ENCODE data around the gene UBR2.

Gene UBR2

GRCh38 chr6:42720739-42721138, 156.9 kb downstream of the UBR2 start:
- Histone ChIP-seq H2BK120ac (ENCODE audit: low read depth, low read length) (no peak overlapping the region), H3K27ac (replicated peaks; ENCODE audit: low read length) (no peak overlapping the region), H2BK5ac (ENCODE audit: low read length) (no peak overlapping the region), H2BK15ac (ENCODE audit: low read length) (no peak overlapping the region), H2BK12ac (ENCODE audit: low read length) (no peak overlapping the region), H3K79me1 (ENCODE audit: low read depth, low read length) (no peaks in the 10 kb centered on the region), H3K4ac (ENCODE audit: low read length) (no peak overlapping the region), H3K23ac (ENCODE audit: low read depth, low read length, poor library complexity) (no peak overlapping the region), H3K27me3 (ENCODE audit: control insufficient read depth in 3 of 3, insufficient read depth in 3 of 3, low read depth in 1 of 3, low read length in 3 of 3) (peaks cover 0 to 20% (median 0%) of the 10 kb centered on the region in 3 experiments), H3K14ac (ENCODE audit: low read length) (no peak overlapping the region), H3K4me3 (ENCODE audit: low read length in 2 of 2) (no peak overlapping the region), H3K9ac (ENCODE audit: low read depth, low read length, poor library complexity) (no peak overlapping the region), H3K4me1 (ENCODE audit: control insufficient read depth in 2 of 2, insufficient read depth in 1 of 2, low read depth in 1 of 2, low read length in 2 of 2) (no peaks in the 10 kb centered on the region), H3K9me3 (replicated peaks in 1 of 2; ENCODE audit: control insufficient read depth in 2 of 2, insufficient read depth in 1 of 2, low read depth in 1 of 2, low read length in 2 of 2) (no peaks in the 10 kb centered on the region), H3K36me3 (replicated peaks in 1 of 2; ENCODE audit: control insufficient read depth in 2 of 2, insufficient read depth in 2 of 2, low read length in 2 of 2) (no peaks in the 10 kb centered on the region), H3K4me2 (ENCODE audit: insufficient read depth, low read length, poor library complexity, severe bottlenecking) (no peak overlapping the region), H2AFZ (ENCODE audit: low read length) (no peak overlapping the region), H4K91ac (ENCODE audit: low read depth, low read length, poor library complexity) (no peak overlapping the region), H3K18ac (ENCODE audit: low read length) (no peak overlapping the region), H2AK5ac (ENCODE audit: low read depth, low read length) (no peak overlapping the region), H4K8ac (ENCODE audit: low read depth, low read length) (no peak overlapping the region)
- no peak for DNase-seq (ENCODE audit: low spot score)
- no CpG with 5 or more reads among the region's 8 CpGs for WGBS, 2 donors (ENCODE audit: extremely low coverage in 2 of 2, insufficient read length in 2 of 2, insufficient replicate concordance in 1 of 2)

- WGBS, 2 donors (ENCODE audit: extremely low coverage in 2 of 2, insufficient read length in 2 of 2, insufficient replicate concordance in 1 of 2): no CpG with 5 or more reads among the region's 6 CpGs
Observed at GRCh38 chr6:42722497-42722896, 158.7 kb downstream of the UBR2 start, which contains the start of gene PRPH2. Gene PRPH2 (minus strand): TSS chr6:42722597. CDS start chr6:42722334, 263 bp downstream.

GRCh38 chr6:42724825-42725224, 161.0 kb downstream of the UBR2 start:
- Histone ChIP-seq H2BK15ac (ENCODE audit: low read length) (no peak overlapping the region), H3K9ac (ENCODE audit: low read depth, low read length, poor library complexity) (no peak overlapping the region), H3K4me3 (ENCODE audit: low read length in 2 of 2) (no peak overlapping the region), H3K27me3 (ENCODE audit: control insufficient read depth in 3 of 3, insufficient read depth in 3 of 3, low read depth in 1 of 3, low read length in 3 of 3) (peaks cover 0 to 24% (median 0%) of the 10 kb centered on the region in 3 experiments), H3K4ac (ENCODE audit: low read length) (no peak overlapping the region), H3K79me1 (ENCODE audit: low read depth, low read length) (no peaks in the 10 kb centered on the region), H2AK5ac (ENCODE audit: low read depth, low read length) (no peak overlapping the region), H3K36me3 (replicated peaks in 1 of 2; ENCODE audit: control insufficient read depth in 2 of 2, insufficient read depth in 2 of 2, low read length in 2 of 2) (no peaks in the 10 kb centered on the region), H3K4me1 (ENCODE audit: control insufficient read depth in 2 of 2, insufficient read depth in 1 of 2, low read depth in 1 of 2, low read length in 2 of 2) (no peaks in the 10 kb centered on the region), H3K27ac (replicated peaks; ENCODE audit: low read length) (no peak overlapping the region), H2BK12ac (ENCODE audit: low read length) (no peak overlapping the region), H4K91ac (ENCODE audit: low read depth, low read length, poor library complexity) (no peak overlapping the region), H3K23ac (ENCODE audit: low read depth, low read length, poor library complexity) (no peak overlapping the region), H2AFZ (ENCODE audit: low read length) (no peak overlapping the region), H3K9me3 (replicated peaks in 1 of 2; ENCODE audit: control insufficient read depth in 2 of 2, insufficient read depth in 1 of 2, low read depth in 1 of 2, low read length in 2 of 2) (no peaks in the 10 kb centered on the region), H3K18ac (ENCODE audit: low read length) (no peak overlapping the region), H2BK5ac (ENCODE audit: low read length) (no peak overlapping the region), H4K8ac (ENCODE audit: low read depth, low read length) (no peak overlapping the region), H3K14ac (ENCODE audit: low read length) (no peak overlapping the region), H2BK120ac (ENCODE audit: low read depth, low read length) (no peak overlapping the region), H3K4me2 (ENCODE audit: insufficient read depth, low read length, poor library complexity, severe bottlenecking) (no peak overlapping the region)
- DNase-seq (ENCODE audit: low spot score): no peak

More at GRCh38 chr6:42722497-42722896, 158.7 kb downstream of the UBR2 start, which contains the start of gene PRPH2:
- H3K4ac ChIP-seq (ENCODE audit: low read length): no peak within 1 kb of the TSS
- H2AFZ ChIP-seq (ENCODE audit: low read length): no peak within 1 kb of the TSS
- H4K8ac ChIP-seq (ENCODE audit: low read depth, low read length): no peak within 1 kb of the TSS
- no peak within 1 kb of the TSS for H2BK5ac ChIP-seq (ENCODE audit: low read length)
- no peak within 1 kb of the TSS for H3K4me3 ChIP-seq (ENCODE audit: low read length in 2 of 2)
- no peak within 1 kb of the TSS for H2BK12ac ChIP-seq (ENCODE audit: low read length)
- DNase-seq (ENCODE audit: low spot score): no peak
- no peak within 1 kb of the TSS for H2AK5ac ChIP-seq (ENCODE audit: low read depth, low read length)
- no peak within 1 kb of the TSS for H3K9ac ChIP-seq (ENCODE audit: low read depth, low read length, poor library complexity)
- H3K4me1 ChIP-seq (ENCODE audit: control insufficient read depth in 2 of 2, insufficient read depth in 1 of 2, low read depth in 1 of 2, low read length in 2 of 2): no peaks in the 10 kb centered on the region
- no peaks in the 10 kb centered on the region for H3K9me3 ChIP-seq (replicated peaks in 1 of 2; ENCODE audit: control insufficient read depth in 2 of 2, insufficient read depth in 1 of 2, low read depth in 1 of 2, low read length in 2 of 2)
- H3K23ac ChIP-seq (ENCODE audit: low read depth, low read length, poor library complexity): no peak within 1 kb of the TSS
- no peak within 1 kb of the TSS for H3K4me2 ChIP-seq (ENCODE audit: insufficient read depth, low read length, poor library complexity, severe bottlenecking)
- H3K27ac ChIP-seq (replicated peaks; ENCODE audit: low read length): no peak within 1 kb of the TSS
- no peak within 1 kb of the TSS for H3K18ac ChIP-seq (ENCODE audit: low read length)
- H3K79me1 ChIP-seq (ENCODE audit: low read depth, low read length): no peaks in the 10 kb centered on the region
- no peaks in the 10 kb centered on the region for H3K36me3 ChIP-seq (replicated peaks in 1 of 2; ENCODE audit: control insufficient read depth in 2 of 2, insufficient read depth in 2 of 2, low read length in 2 of 2)
- no peak within 1 kb of the TSS for H2BK120ac ChIP-seq (ENCODE audit: low read depth, low read length)
- peak within 1 kb of the TSS; percentile 79 for H3K14ac ChIP-seq (ENCODE audit: low read length)
- H3K27me3 ChIP-seq (ENCODE audit: control insufficient read depth in 3 of 3, insufficient read depth in 3 of 3, low read depth in 1 of 3, low read length in 3 of 3): peaks cover 0 to 24% (median 0%) of the 10 kb centered on the region in 3 experiments
- no peak within 1 kb of the TSS for H2BK15ac ChIP-seq (ENCODE audit: low read length)
- no peak within 1 kb of the TSS for H4K91ac ChIP-seq (ENCODE audit: low read depth, low read length, poor library complexity)

- H2BK15ac ChIP-seq (ENCODE audit: low read length): no peak overlapping the region
- no peak overlapping the region for H2BK5ac ChIP-seq (ENCODE audit: low read length)
- H3K14ac ChIP-seq (ENCODE audit: low read length): no peak overlapping the region
Observed at GRCh38 chr6:42726026-42726425, 162.2 kb downstream of the UBR2 start.

More at GRCh38 chr6:42726026-42726425, 162.2 kb downstream of the UBR2 start:
- H3K27me3 ChIP-seq (ENCODE audit: control insufficient read depth in 3 of 3, insufficient read depth in 3 of 3, low read depth in 1 of 3, low read length in 3 of 3): peaks cover 0 to 20% (median 0%) of the 10 kb centered on the region in 3 experiments
- no peak overlapping the region for H3K9ac ChIP-seq (ENCODE audit: low read depth, low read length, poor library complexity)
- H4K91ac ChIP-seq (ENCODE audit: low read depth, low read length, poor library complexity): no peak overlapping the region
- H3K9me3 ChIP-seq (replicated peaks in 1 of 2; ENCODE audit: control insufficient read depth in 2 of 2, insufficient read depth in 1 of 2, low read depth in 1 of 2, low read length in 2 of 2): no peaks in the 10 kb centered on the region
- no peaks in the 10 kb centered on the region for H3K79me1 ChIP-seq (ENCODE audit: low read depth, low read length)
- H2AK5ac ChIP-seq (ENCODE audit: low read depth, low read length): no peak overlapping the region
- no peak overlapping the region for H3K18ac ChIP-seq (ENCODE audit: low read length)
- no peak for DNase-seq (ENCODE audit: low spot score)
- H3K27ac ChIP-seq (replicated peaks; ENCODE audit: low read length): no peak overlapping the region
- peak overlapping the region; percentile 15 for H2AFZ ChIP-seq (ENCODE audit: low read length)
- H2BK12ac ChIP-seq (ENCODE audit: low read length): no peak overlapping the region
- no peak overlapping the region for H3K4me3 ChIP-seq (ENCODE audit: low read length in 2 of 2)
- no peaks in the 10 kb centered on the region for H3K36me3 ChIP-seq (replicated peaks in 1 of 2; ENCODE audit: control insufficient read depth in 2 of 2, insufficient read depth in 2 of 2, low read length in 2 of 2)
- no peak overlapping the region for H4K8ac ChIP-seq (ENCODE audit: low read depth, low read length)
- no peak overlapping the region for H2BK120ac ChIP-seq (ENCODE audit: low read depth, low read length)
- H3K4me1 ChIP-seq (ENCODE audit: control insufficient read depth in 2 of 2, insufficient read depth in 1 of 2, low read depth in 1 of 2, low read length in 2 of 2): no peaks in the 10 kb centered on the region
- H3K4me2 ChIP-seq (ENCODE audit: insufficient read depth, low read length, poor library complexity, severe bottlenecking): no peak overlapping the region
- no peak overlapping the region for H3K23ac ChIP-seq (ENCODE audit: low read depth, low read length, poor library complexity)
- no peak overlapping the region for H3K4ac ChIP-seq (ENCODE audit: low read length)

Measured in neuronal stem cell (in vitro differentiated cells).